Bronchial epithelial cell (primary cell): ENCODE results near the gene SYNPR. TPM values are rescaled to one million over a fixed set of nuclear protein-coding genes. Genes with fewer than 3 reads are reported as not detected.

Experiments used
- DNase-seq: peaks from one replicate; pipeline ENCODE4 v3.0.0-alpha.2; 2010; ENCODE audit warnings: low read depth
- FAIRE-seq: peaks from 2 replicates; lab custom pipeline; 2011; peaks lifted over from hg19 to GRCh38; lab: Jason Lieb, UNC
- H3K27me3 ChIP-seq: 2 replicates; pipeline ENCODE4 v1.5.1; 2011; ENCODE audit warnings: low read length; ENCODE audit not compliant: control insufficient read depth, insufficient read depth
- H3K36me3 ChIP-seq: 2 replicates; pipeline ENCODE4 v1.5.1; 2011; ENCODE audit warnings: low read length; ENCODE audit not compliant: control insufficient read depth, insufficient read depth
- H3K4me3 ChIP-seq: 2 replicates; pipeline ENCODE4 v1.5.1; 2011; ENCODE audit warnings: mild to moderate bottlenecking, low read depth, low read length, control low read depth
- CTCF ChIP-seq: IDR thresholded peaks from 2 replicates; pipeline ENCODE4 v1.5.1; 2011; ENCODE audit warnings: mild to moderate bottlenecking, moderate library complexity, low read length, control low read depth, inconsistent platforms; ENCODE audit not compliant: insufficient read depth, severe bottlenecking
- total RNA-seq: library from RNA; depleted of rRNA; stranded (reverse); fragments of >200 nt; gene quantifications from 2 replicates; pipeline ENCODE4 v1.2.1, GENCODE V29; 2014

The SYNPR gene
- total RNA-seq, 1 donor from 2014 or later = not detected

- FAIRE-seq = peak; percentile 32
- DNase-seq = peak; percentile 25
- Histone ChIP-seq H3K27me3 (no peaks in the 10 kb centered on the region), H3K36me3 (no peaks in the 10 kb centered on the region), H3K4me3 (no peak overlapping the region)
- TF ChIP-seq CTCF = no peak
These were observed 122.2 kb downstream of the SYNPR start for GRCh38 chr3:63400246-63400860.

DNA sequence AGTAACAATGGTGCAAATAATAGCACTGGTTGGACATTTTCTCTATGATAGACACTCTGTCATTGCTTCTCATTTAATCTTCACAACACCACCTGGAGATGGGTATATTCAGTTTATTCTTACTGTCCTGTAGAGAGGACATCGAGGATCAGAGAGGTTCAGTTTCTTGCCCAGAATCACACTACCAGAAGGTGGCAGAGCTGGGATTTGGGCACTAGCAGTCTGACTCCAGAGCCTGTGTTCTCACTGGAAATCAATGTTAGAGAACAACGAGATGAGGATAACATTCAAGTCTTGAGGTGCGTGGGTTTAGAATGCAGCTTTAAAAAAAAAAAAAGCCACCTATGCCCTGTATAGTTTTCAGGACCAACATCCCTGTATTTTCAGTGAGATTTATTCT, 127.8 kb downstream of the SYNPR start:
- TF ChIP-seq CTCF = peak; percentile 13
- peak; percentile 9 for DNase-seq
- Histone ChIP-seq H3K4me3 (no peak overlapping the region), H3K36me3 (no peaks in the 10 kb centered on the region), H3K27me3 (no peaks in the 10 kb centered on the region)
- FAIRE-seq = no peak

- no peak for TF ChIP-seq CTCF
- Histone ChIP-seq H3K36me3 (no peaks in the 10 kb centered on the region), H3K4me3 (no peak overlapping the region), H3K27me3 (no peaks in the 10 kb centered on the region)
- DNase-seq (no peak), FAIRE-seq (no peak)
These were observed 135.4 kb downstream of the SYNPR start for GRCh38 chr3:63413523-63413922.

- H3K36me3 ChIP-seq = no peaks in the 10 kb centered on the region
- TF ChIP-seq CTCF = no peak
- no peaks in the 10 kb centered on the region for H3K27me3 ChIP-seq
- FAIRE-seq = no peak
- no peak for DNase-seq
- no peak overlapping the region for H3K4me3 ChIP-seq
These were observed 136.5 kb downstream of the SYNPR start for GRCh38 chr3:63414607-63415006.

DNA sequence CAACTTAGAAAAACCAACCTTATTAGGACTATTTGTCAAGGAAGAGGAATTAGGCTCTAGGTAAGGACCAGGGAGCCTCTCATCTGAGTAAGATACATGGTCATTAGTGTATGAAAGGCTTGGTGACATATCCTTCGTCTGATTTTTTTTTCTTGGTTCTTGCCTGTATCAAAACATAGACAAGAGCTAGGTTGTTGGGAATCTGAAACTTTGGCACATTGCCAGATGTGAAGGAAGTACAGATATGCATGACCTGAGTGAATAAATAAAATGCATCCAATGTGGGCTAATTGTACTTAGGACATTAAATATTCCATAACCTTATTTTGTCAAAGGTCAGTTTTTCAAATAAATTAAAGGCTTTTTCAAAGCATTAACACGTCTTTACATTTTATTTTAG, 151.8 kb downstream of the SYNPR start:
- no peaks in the 10 kb centered on the region for H3K36me3 ChIP-seq
- no peak overlapping the region for H3K4me3 ChIP-seq
- FAIRE-seq (no peak), DNase-seq (no peak)
- no peak for TF ChIP-seq CTCF
- no peaks in the 10 kb centered on the region for H3K27me3 ChIP-seq

- Histone ChIP-seq H3K36me3 (no peaks in the 10 kb centered on the region), H3K27me3 (no peaks in the 10 kb centered on the region), H3K4me3 (no peak overlapping the region)
- DNase-seq = no peak
- no peak for FAIRE-seq
- no peak for TF ChIP-seq CTCF
These were observed 152.8 kb downstream of the SYNPR start for GRCh38 chr3:63430875-63431274.
